A549 (cell line): ENCODE data around the gene FSCN2. TPM values are rescaled to one million over a fixed set of nuclear protein-coding genes. Genes with fewer than 3 reads are reported as not detected.

Source experiments
- ATAC-seq, 2 experiments: fragments of 200-7000 bp in 1 of 2; fragments of >200 bp in 1 of 2; cut with Nextera tagmentation in 1 of 2; cut with Tn5 transposase in 1 of 2; 3 replicates each; pipeline versions ENCODE4 v1.8.0 to v1.9.1; 2018 to 2020; ENCODE audit warnings: mild to moderate bottlenecking in 1 of 2, moderate library complexity in 1 of 2
- CTCF ChIA-PET: fragments of 300-600 bp; sonication (Branson Sonifier 250); formaldehyde crosslinking; extraction: SDS; loops from one replicate; lab custom pipeline; 2021; ENCODE audit warnings: antibody characterized with exemption, inconsistent platforms; lab: Yijun Ruan, JAX
- POLR2A ChIA-PET: fragments of 350-600 bp; formaldehyde crosslinking; extraction: SDS; loops from one replicate; lab custom pipeline; 2021; ENCODE audit warnings: antibody characterized with exemption, inconsistent platforms; lab: Yijun Ruan, JAX
- DNase-seq, 2 experiments: peaks; one replicate each; pipeline versions ENCODE4 v3.0.0 to v3.0.0-alpha.2; 2011 to 2016; ENCODE audit warnings: low read depth in 1 of 2, low spot score in 1 of 2
- FAIRE-seq: peaks from 2 replicates; lab custom pipeline; 2011; peaks lifted over from hg19 to GRCh38; lab: Jason Lieb, UNC
- H3K27ac ChIP-seq, 2 experiments: fragments of >200 bp; sonication (Bioruptor Twin); formaldehyde crosslinking; 3 replicates each; pipeline ENCODE4 v1.5.1; 2016 to 2017
- H3K4me1 ChIP-seq: fragments of >200 bp; sonication (Bioruptor Twin); formaldehyde crosslinking; 3 replicates; pipeline ENCODE4 v1.6.1; 2016
- H3K4me2 ChIP-seq: fragments of >200 bp; sonication (Bioruptor Twin); formaldehyde crosslinking; 3 replicates; pipeline ENCODE4 v1.6.1; 2016
- H3K4me3 ChIP-seq: fragments of >200 bp; sonication (Bioruptor Twin); formaldehyde crosslinking; 3 replicates; pipeline ENCODE4 v1.5.1; 2016
- H3K9me3 ChIP-seq: fragments of >200 bp; sonication (Bioruptor Twin); formaldehyde crosslinking; 3 replicates; pipeline ENCODE4 v1.6.1; 2016
- BCL3 ChIP-seq: fragments of >200 bp; sonication (Bioruptor Twin); formaldehyde crosslinking; IDR thresholded peaks from 3 replicates; pipeline ENCODE4 v1.6.1; 2016
- BHLHE40 ChIP-seq: IDR thresholded peaks from 2 replicates; pipeline ENCODE4 v1.6.1; 2012; ENCODE audit warnings: low read depth, low read length, inconsistent platforms
- CBX2 ChIP-seq: fragments of 200-600 bp; sonication (generic); IDR thresholded peaks from 2 replicates; pipeline ENCODE4 v1.6.1; 2016; ENCODE audit warnings: low read depth, mild to moderate bottlenecking, borderline replicate concordance
- CBX8 ChIP-seq: fragments of 200-600 bp; sonication (generic); IDR thresholded peaks from 2 replicates; pipeline ENCODE4 v1.6.1; 2016
- CHD2 ChIP-seq: fragments of 150-350 bp; IDR thresholded peaks from 2 replicates; pipeline ENCODE4 v1.6.1; 2014; ENCODE audit warnings: low read length; ENCODE audit not compliant: partially characterized antibody
- E2F6 ChIP-seq: IDR thresholded peaks from 2 replicates; pipeline ENCODE4 v1.6.1; 2012; ENCODE audit warnings: low read depth, borderline replicate concordance
- EHF ChIP-seq: fragments of 250-450 bp; sonication (Bioruptor Pico); IDR thresholded peaks from 2 replicates; pipeline ENCODE4 v1.5.0; 2020; ENCODE audit warnings: mild to moderate bottlenecking
- FOSB ChIP-seq: fragments of 250-450 bp; sonication (Bioruptor Pico); IDR thresholded peaks from 2 replicates; pipeline ENCODE4 v1.5.0; 2020; ENCODE audit warnings: mild to moderate bottlenecking, moderate library complexity
- FOSL2 ChIP-seq, 2 experiments: fragments of 450-650 bp in 1 of 2; fragments of >200 bp in 1 of 2; sonication (Bioruptor Twin) in 1 of 2; formaldehyde crosslinking; IDR thresholded peaks; 2 replicates each; pipeline versions ENCODE4 v1.5.0 to v1.6.1; 2016 to 2020; ENCODE audit warnings: mild to moderate bottlenecking in 1 of 2, moderate library complexity in 1 of 2
- HES2 ChIP-seq: fragments of >200 bp; sonication (Bioruptor Twin); formaldehyde crosslinking; IDR thresholded peaks from 2 replicates; pipeline ENCODE4 v1.6.1; 2016
- HOXA7 ChIP-seq: fragments of 250-450 bp; sonication (Bioruptor Pico); IDR thresholded peaks from 2 replicates; pipeline ENCODE4 v1.5.0; 2020; ENCODE audit warnings: mild to moderate bottlenecking, moderate library complexity
- HOXB5 ChIP-seq: fragments of 250-450 bp; sonication (Bioruptor Pico); IDR thresholded peaks from 2 replicates; pipeline ENCODE4 v1.5.0; 2020; ENCODE audit warnings: mild to moderate bottlenecking, moderate library complexity
- MAX ChIP-seq: IDR thresholded peaks from 2 replicates; pipeline ENCODE4 v1.6.1; 2012
- NPAS2 ChIP-seq: fragments of 250-450 bp; sonication (Bioruptor Pico); IDR thresholded peaks from 2 replicates; pipeline ENCODE4 v1.8.0; 2022; ENCODE audit warnings: mild to moderate bottlenecking, moderate library complexity, borderline replicate concordance
- NR3C1 ChIP-seq: fragments of >200 bp; sonication (Bioruptor Twin); formaldehyde crosslinking; IDR thresholded peaks from 3 replicates; pipeline ENCODE4 v1.6.1; 2017
- PBX3 ChIP-seq: IDR thresholded peaks from 2 replicates; pipeline ENCODE4 v1.6.1; 2012
- POLR2A ChIP-seq: IDR thresholded peaks from 2 replicates; pipeline ENCODE4 v1.6.1; 2012; ENCODE audit warnings: mild to moderate bottlenecking, low read length
- RAD21 ChIP-seq, 2 experiments: fragments of >200 bp in 1 of 2; sonication (Bioruptor Twin) in 1 of 2; formaldehyde crosslinking in 1 of 2; IDR thresholded peaks in 1 of 2; conservative IDR thresholded peaks in 1 of 2; 2 replicates in 1 of 2; 3 replicates in 1 of 2; pipeline ENCODE4 v1.6.1; 2012 to 2018; ENCODE audit warnings: inconsistent platforms in 1 of 2
- RNF2 ChIP-seq: fragments of 200-600 bp; sonication (generic); IDR thresholded peaks from 2 replicates; pipeline ENCODE4 v1.6.1; 2016; ENCODE audit warnings: low read depth, mild to moderate bottlenecking, antibody characterized with exemption, moderate library complexity, borderline replicate concordance
- SMC3 ChIP-seq: fragments of >200 bp; sonication (Bioruptor Twin); formaldehyde crosslinking; IDR thresholded peaks from 3 replicates; pipeline ENCODE4 v1.6.1; 2018; ENCODE audit warnings: inconsistent platforms
- TP53 ChIP-seq: fragments of 250-450 bp; sonication (Bioruptor Pico); IDR thresholded peaks from 2 replicates; pipeline ENCODE4 v1.5.0; 2021; ENCODE audit warnings: mild to moderate bottlenecking, moderate library complexity
- USF2 ChIP-seq: fragments of 450-650 bp; IDR thresholded peaks from 2 replicates; pipeline ENCODE4 v1.6.1; 2014; ENCODE audit warnings: antibody characterized with exemption
- ZC3H11A ChIP-seq: fragments of 450-650 bp; IDR thresholded peaks from 2 replicates; pipeline ENCODE4 v1.6.1; 2014; ENCODE audit warnings: antibody characterized with exemption, mild to moderate bottlenecking
- WGBS: methylation state at CpG from one replicate; pipeline ENCODE4 v1.1.6; 2017; ENCODE audit errors: missing lambda C conversion rate; 5-methylcytosine and 5-hydroxymethylcytosine counted together
- polyA plus RNA-seq, 4 experiments: library from polyadenylated mRNA; depleted of rRNA in 3 of 4; stranded (reverse); fragments of >200 nt; fragmentation: RNase III in 1 of 4; extraction: RNeasy Plus Mini Kit Qiagen cat#74134 plus additional on column Dnase treatment in 1 of 4; gene quantifications; 2 replicates in 3 of 4; 3 replicates in 1 of 4; pipeline ENCODE4 v1.2.3, GENCODE V29; 2011 to 2017

The FSCN2 gene
- polyA plus RNA-seq, 2 of the 4 experiments (the other 2 are of a cell fraction), result 0.84 to 1.3 TPM

DNA sequence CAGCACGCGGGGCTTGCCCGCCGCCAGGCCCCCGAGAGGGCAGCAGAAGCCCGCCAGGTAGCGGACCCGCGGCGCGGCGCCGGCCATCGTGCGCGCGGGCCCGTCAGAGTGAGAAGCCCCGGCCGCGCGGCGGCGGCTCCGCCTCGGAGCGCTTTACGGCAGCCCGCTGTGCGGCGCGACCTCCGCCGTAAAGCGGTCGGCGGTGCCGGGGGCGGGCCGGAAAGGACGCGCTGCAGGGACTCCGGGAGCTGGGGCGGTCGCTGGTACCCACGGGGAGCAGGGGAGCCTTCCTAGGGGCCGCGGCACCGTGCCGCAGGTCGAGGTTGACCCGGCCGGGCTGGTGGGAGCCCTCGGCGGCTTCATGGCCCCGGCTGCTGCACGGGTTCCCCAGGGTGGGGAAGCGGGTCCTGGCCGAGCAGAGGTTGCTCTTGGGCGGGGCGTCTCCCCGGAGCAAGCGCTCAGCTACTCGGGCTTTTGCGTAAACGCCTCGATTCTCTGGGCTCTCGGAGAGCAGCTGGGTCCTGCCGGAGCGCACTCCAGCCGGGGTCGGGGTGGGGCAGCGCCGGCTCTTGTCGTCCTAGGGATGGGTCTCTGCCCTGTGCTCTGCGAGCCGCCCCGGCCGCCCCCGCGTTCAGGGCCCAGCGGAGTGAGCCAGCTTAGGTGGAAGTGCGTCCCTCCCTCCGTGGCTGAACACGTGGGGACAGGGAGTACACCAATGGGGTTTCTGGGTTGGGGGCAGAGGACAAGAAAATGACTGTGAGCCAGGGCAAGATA, 24.3 kb downstream of the FSCN2 start, which contains the start of gene FAAP100 (continued):
- TF ChIP-seq FOSL2 (IDR thresholded peaks at IDR 0.05) (no peak), FOSL2 (CRISPR knock-in tag; IDR thresholded peaks at IDR 0.05) (no peak), CBX2 (no peak), USF2 (peak; percentile 71), HOXA7 (CRISPR knock-in tag) (no peak), SMC3 (peak; percentile 18; the same call in 2 of the 3 replicates)

GRCh38 chr17:81553018-81553615, 24.9 kb downstream of the FSCN2 start:
- ATAC-seq (peak; percentile 75 to 84), FAIRE-seq (no peak), DNase-seq (peak; percentile 92 to 97)
- Histone ChIP-seq H3K9me3 (no peaks in the 10 kb centered on the region), H3K27ac (peak overlapping the region; percentile 84 to 97), H3K4me1 (peaks cover 50% of the 10 kb centered on the region), H3K4me2 (peak overlapping the region; percentile 93), H3K4me3 (peak overlapping the region; percentile 86)
- CTCF ChIA-PET, result interaction anchor here (0.9 to 45.0 kb wide), 11 partner anchors 10 to 300 kb away, joined by 3 to 1604 read pairs (median 6); partner anchors contain the start of gene BAHCC1
- peak in 1 of 2 experiments; percentile 23; a peak in 3 of 5 replicates for TF ChIP-seq RAD21 (conservative IDR thresholded peaks at IDR 0.05 in 1 of 2, IDR thresholded peaks at IDR 0.05 in 1 of 2)
- 0 out of 2 replicates have a peak, but pooled peaks have one; percentile 13 for TF ChIP-seq PBX3
- TF ChIP-seq MAX, result peak; percentile 64
- TF ChIP-seq CBX8, result no peak
- TF ChIP-seq TP53 (CRISPR knock-in tag), result no peak
- TF ChIP-seq E2F6, result peak; percentile 46; the same call in 1 of the 2 replicates
- TF ChIP-seq BHLHE40, result no peak
- 0 out of 3 replicates have a peak, but pooled peaks have one; percentile 12 for TF ChIP-seq BCL3
- TF ChIP-seq CHD2, result peak; percentile 30
- TF ChIP-seq EHF (CRISPR knock-in tag), result no peak
- no peak for TF ChIP-seq FOSB (CRISPR knock-in tag)
- no peak for TF ChIP-seq HOXB5 (CRISPR knock-in tag)
- TF ChIP-seq FOSL2 (IDR thresholded peaks at IDR 0.05), result no peak
- no peak for TF ChIP-seq FOSL2 (CRISPR knock-in tag; IDR thresholded peaks at IDR 0.05)
- TF ChIP-seq POLR2A, result peak; percentile 75
- no peak for TF ChIP-seq NPAS2 (CRISPR knock-in tag)
- no peak for TF ChIP-seq RNF2
- no peak for TF ChIP-seq HES2
- TF ChIP-seq ZC3H11A, result no peak
- TF ChIP-seq NR3C1, result no peak
- 2% methylated on average over 19 of the region's 19 CpGs for WGBS
- POLR2A ChIA-PET, result interaction anchor here (1.0 to 2.1 kb wide), 5 partner anchors 10 to 42 kb away, joined by 3 to 15 read pairs (median 7); partner anchors contain the start of gene ACTG1
